ENCODE data around the gene ZMYND11.
"Not testable (repeated sequence)": the region's sequence is repeated elsewhere in the genome, so short reads cannot be mapped to it uniquely, and the experiment has no call there.

The ZMYND11 gene

DNA sequence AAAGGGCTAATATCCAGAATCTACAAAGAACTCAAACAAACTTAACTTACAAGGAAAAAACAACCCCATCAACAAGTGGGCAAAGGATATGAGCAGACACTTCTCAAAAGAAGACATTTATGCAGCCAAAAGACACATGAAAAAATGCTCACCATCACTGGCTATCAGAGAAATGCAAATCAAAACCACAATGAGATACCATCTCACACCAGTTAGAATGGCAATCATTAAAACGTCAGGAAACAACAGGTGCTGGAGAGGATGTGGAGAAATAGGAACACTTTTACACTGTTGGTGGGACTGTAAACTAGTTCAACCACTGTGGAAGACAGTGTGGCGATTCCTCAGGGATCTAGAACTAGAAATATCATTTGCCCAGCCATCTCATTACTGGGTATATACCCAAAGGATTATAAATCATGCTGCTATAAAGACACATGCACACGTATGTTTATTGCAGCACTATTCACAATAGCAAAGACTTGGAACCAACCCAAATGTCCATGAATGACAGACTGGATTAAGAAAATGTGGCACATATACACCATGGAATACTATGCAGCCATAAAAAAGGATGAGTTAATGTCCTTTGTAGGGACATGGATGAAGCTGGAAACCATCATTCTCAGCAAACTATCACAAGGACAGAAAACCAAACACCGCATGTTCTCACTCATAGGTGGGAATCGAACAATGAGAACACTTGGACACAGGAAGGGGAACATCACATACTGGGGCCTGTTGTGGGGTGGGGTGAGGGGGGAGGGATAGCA lies 130.7 kb downstream of the ZMYND11 start:
- TF ChIP-seq, protein P1, sequence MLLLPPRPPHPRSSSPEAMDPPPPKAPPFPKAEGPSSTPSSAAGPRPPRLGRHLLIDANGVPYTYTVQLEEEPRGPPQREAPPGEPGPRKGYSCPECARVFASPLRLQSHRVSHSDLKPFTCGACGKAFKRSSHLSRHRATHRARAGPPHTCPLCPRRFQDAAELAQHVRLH (tag by site-specific recombination; IDR thresholded peaks at IDR 0.05), result peak; percentile 79
- TF ChIP-seq SCRT1 (tag by site-specific recombination; IDR thresholded peaks at IDR 0.05; ENCODE audit: borderline replicate concordance) (peak; percentile 69), ZNF280D (tag by site-specific recombination; IDR thresholded peaks at IDR 0.05) (0 out of 2 replicates have a peak, but pooled peaks have one; percentile 68), ZNF146 (tag by site-specific recombination; IDR thresholded peaks at IDR 0.05) (peak; percentile 99), SCRT2 (tag by site-specific recombination; IDR thresholded peaks at IDR 0.05) (peak; percentile 89)
- CTCF ChIA-PET; H3K4me3 ChIP-seq (ENCODE audit: low read depth, low read length); H3K36me3 ChIP-seq (ENCODE audit: control insufficient read depth in 2 of 2, insufficient read depth in 1 of 2, low read length in 2 of 2); H3K9me3 ChIP-seq (ENCODE audit: control insufficient read depth, insufficient read depth, low read depth, low read length); H3K4me1 ChIP-seq (ENCODE audit: control insufficient read depth, insufficient read depth, low read length); POLR2A ChIA-PET; H3K27ac ChIP-seq (ENCODE audit: extremely low read depth, low read depth, low read length): not testable (repeated sequence)

DNA sequence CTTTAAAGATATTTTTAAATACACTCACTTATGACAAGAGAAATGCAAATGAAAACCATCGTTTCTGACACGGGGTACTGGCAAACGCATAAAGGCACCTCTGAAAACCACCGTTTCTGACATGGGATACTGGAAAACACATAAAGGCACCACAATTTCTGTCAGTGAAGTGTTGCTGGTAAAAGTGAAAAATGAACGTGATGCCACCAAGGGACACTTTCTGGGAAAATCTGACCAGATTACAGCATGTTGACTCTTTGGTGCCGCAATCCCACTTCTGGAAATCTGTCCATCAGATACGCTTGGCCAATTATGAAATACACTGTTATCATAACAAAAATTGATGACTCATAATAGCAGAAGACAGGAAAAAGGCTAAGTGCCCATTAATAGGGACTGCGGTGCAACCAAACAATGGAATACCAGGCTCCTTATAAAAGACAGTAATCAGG lies 131.7 kb downstream of the ZMYND11 start:
- Histone ChIP-seq H3K4me1 (ENCODE audit: control insufficient read depth, insufficient read depth, low read length) (peaks cover 7% of the 10 kb centered on the region; the same call in 1 of the 2 replicates), H3K4me3 (ENCODE audit: low read depth, low read length) (no peak overlapping the region), H3K9me3 (ENCODE audit: control insufficient read depth, insufficient read depth, low read depth, low read length) (no peaks in the 10 kb centered on the region), H3K27ac (ENCODE audit: extremely low read depth, low read depth, low read length) (no peak overlapping the region), H3K36me3 (ENCODE audit: control insufficient read depth in 2 of 2, insufficient read depth in 1 of 2, low read length in 2 of 2) (no peaks in the 10 kb centered on the region)
- ChIA-PET CTCF (no interaction called here), POLR2A (no interaction called here)
- no peak for TF ChIP-seq ZNF837 (tag by site-specific recombination; IDR thresholded peaks at IDR 0.05)
- TF ChIP-seq ZNF660 (tag by site-specific recombination; IDR thresholded peaks at IDR 0.05), result no peak
- TF ChIP-seq INSM2 (tag by site-specific recombination; IDR thresholded peaks at IDR 0.05), result no peak
- TF ChIP-seq, protein P2, sequence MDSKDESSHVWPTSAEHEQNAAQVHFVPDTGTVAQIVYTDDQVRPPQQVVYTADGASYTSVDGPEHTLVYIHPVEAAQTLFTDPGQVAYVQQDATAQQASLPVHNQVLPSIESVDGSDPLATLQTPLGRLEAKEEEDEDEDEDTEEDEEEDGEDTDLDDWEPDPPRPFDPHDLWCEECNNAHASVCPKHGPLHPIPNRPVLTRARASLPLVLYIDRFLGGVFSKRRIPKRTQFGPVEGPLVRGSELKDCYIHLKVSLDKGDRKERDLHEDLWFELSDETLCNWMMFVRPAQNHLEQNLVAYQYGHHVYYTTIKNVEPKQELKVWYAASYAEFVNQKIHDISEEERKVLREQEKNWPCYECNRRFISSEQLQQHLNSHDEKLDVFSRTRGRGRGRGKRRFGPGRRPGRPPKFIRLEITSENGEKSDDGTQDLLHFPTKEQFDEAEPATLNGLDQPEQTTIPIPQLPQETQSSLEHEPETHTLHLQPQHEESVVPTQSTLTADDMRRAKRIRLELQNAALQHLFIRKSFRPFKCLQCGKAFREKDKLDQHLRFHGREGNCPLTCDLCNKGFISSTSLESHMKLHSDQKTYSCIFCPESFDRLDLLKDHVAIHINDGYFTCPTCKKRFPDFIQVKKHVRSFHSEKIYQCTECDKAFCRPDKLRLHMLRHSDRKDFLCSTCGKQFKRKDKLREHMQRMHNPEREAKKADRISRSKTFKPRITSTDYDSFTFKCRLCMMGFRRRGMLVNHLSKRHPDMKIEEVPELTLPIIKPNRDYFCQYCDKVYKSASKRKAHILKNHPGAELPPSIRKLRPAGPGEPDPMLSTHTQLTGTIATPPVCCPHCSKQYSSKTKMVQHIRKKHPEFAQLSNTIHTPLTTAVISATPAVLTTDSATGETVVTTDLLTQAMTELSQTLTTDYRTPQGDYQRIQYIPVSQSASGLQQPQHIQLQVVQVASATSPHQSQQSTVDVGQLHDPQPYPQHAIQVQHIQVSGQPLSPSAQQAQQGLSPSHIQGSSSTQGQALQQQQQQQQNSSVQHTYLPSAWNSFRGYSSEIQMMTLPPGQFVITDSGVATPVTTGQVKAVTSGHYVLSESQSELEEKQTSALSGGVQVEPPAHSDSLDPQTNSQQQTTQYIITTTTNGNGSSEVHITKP (tag by site-specific recombination; IDR thresholded peaks at IDR 0.05), result no peak
- TF ChIP-seq GLI2 (tag by site-specific recombination; IDR thresholded peaks at IDR 0.05; ENCODE audit: borderline replicate concordance, low read depth), result no peak
- TF ChIP-seq HIC1 (tag by site-specific recombination; IDR thresholded peaks at IDR 0.05), result no peak
- no peak for TF ChIP-seq ZNF362 (tag by site-specific recombination; IDR thresholded peaks at IDR 0.05)
- TF ChIP-seq ZFP37 (tag by site-specific recombination; IDR thresholded peaks at IDR 0.05), result no peak
- no peak for TF ChIP-seq ZNF600 (tag by site-specific recombination; IDR thresholded peaks at IDR 0.05)
- no peak for TF ChIP-seq ZNF184 (tag by site-specific recombination; IDR thresholded peaks at IDR 0.05)
- no peak for TF ChIP-seq ZNF221 (tag by site-specific recombination; IDR thresholded peaks at IDR 0.05; ENCODE audit: borderline replicate concordance)
- no peak for TF ChIP-seq ZNF510 (tag by site-specific recombination; IDR thresholded peaks at IDR 0.05; ENCODE audit: insufficient replicate concordance)
- no peak for TF ChIP-seq PRDM4 (tag by site-specific recombination; IDR thresholded peaks at IDR 0.05)
